Measurements from ENCODE around the gene DUSP1.
"Not testable (repeated sequence)": the region's sequence is repeated elsewhere in the genome, so short reads cannot be mapped to it uniquely, and the experiment has no call there.

The DUSP1 gene

GRCh38 chr5:172797771-172798191 lies 26.8 kb upstream of the DUSP1 start:
- DNase-seq = no peak

GRCh38 chr5:172796306-172796705 lies 25.3 kb upstream of the DUSP1 start:
- no peak for DNase-seq

GRCh38 chr5:172795318-172795977 lies 24.5 kb upstream of the DUSP1 start:
- no peak for DNase-seq

GRCh38 chr5:172793577-172794488 lies 22.8 kb upstream of the DUSP1 start:
- DNase-seq = peak; percentile 34

GRCh38 chr5:172792701-172793570 lies 21.9 kb upstream of the DUSP1 start:
- no peak for DNase-seq

- DNase-seq = no peak
Observed at GRCh38 chr5:172791726-172792445, 20.9 kb upstream of the DUSP1 start.

- no peak for DNase-seq
Observed at GRCh38 chr5:172791286-172791685, 20.3 kb upstream of the DUSP1 start.

GRCh38 chr5:172790496-172790889 lies 19.5 kb upstream of the DUSP1 start:
- DNase-seq = no peak

- no peak for DNase-seq
Observed at GRCh38 chr5:172789687-172790495, 18.9 kb upstream of the DUSP1 start.

GRCh38 chr5:172788771-172789686 lies 18.0 kb upstream of the DUSP1 start:
- DNase-seq = no peak

- not testable (repeated sequence) for DNase-seq
Observed at GRCh38 chr5:172787538-172787937, 16.5 kb upstream of the DUSP1 start.

- DNase-seq = no peak
Observed at GRCh38 chr5:172786736-172787462, 15.9 kb upstream of the DUSP1 start.

- no peak for DNase-seq
Observed at GRCh38 chr5:172785429-172786088, 14.6 kb upstream of the DUSP1 start.

GRCh38 chr5:172784162-172784561 lies 13.2 kb upstream of the DUSP1 start:
- not testable (repeated sequence) for DNase-seq

- not testable (repeated sequence) for DNase-seq
Observed at GRCh38 chr5:172783319-172783718, 12.3 kb upstream of the DUSP1 start.

GRCh38 chr5:172782169-172783039 lies 11.4 kb upstream of the DUSP1 start:
- no peak for DNase-seq

- DNase-seq = no peak
Observed at GRCh38 chr5:172779691-172780341, 8.8 kb upstream of the DUSP1 start.
